Activated CD4-positive, alpha-beta T cell treated with anti-CD3 and anti-CD28 coated beads for 36 hours (primary cell): ENCODE measurements around the gene ERCC6. TPM values are rescaled to one million over a fixed set of nuclear protein-coding genes. Genes with fewer than 3 reads are reported as not detected.

Source experiments
- ATAC-seq: fragments of 200-7000 bp; cut with Tn5 transposase; one replicate; pipeline ENCODE4 v1.10.0; 2021; ENCODE audit warnings: mild to moderate bottlenecking, moderate library complexity
- CTCF ChIA-PET: fragments of 350-600 bp; sonication (Branson Sonifier 250); formaldehyde crosslinking; loops from one replicate; lab custom pipeline; 2021; ENCODE audit warnings: antibody characterized with exemption; lab: Charles Lee
- POLR2A ChIA-PET: fragments of 350-600 bp; sonication (Branson Sonifier 250); formaldehyde crosslinking; loops from one replicate; lab custom pipeline; 2021; ENCODE audit warnings: antibody characterized with exemption, inconsistent platforms; lab: Charles Lee
- DNase-seq: peaks from one replicate; pipeline ENCODE4 v3.0.0-alpha.2; 2020
- H3K27ac Mint-ChIP-seq: one replicate; pipeline ENCODE4 v1.8.0; 2021; ENCODE audit warnings: mixed read lengths
- H3K27me3 Mint-ChIP-seq: one replicate; pipeline ENCODE4 v1.8.0; 2021; ENCODE audit warnings: mixed read lengths
- H3K36me3 Mint-ChIP-seq: one replicate; pipeline ENCODE4 v1.8.0; 2021; ENCODE audit warnings: low read depth, mixed read lengths
- H3K4me1 Mint-ChIP-seq: one replicate; pipeline ENCODE4 v1.8.0; 2021; ENCODE audit warnings: mixed read lengths
- H3K4me3 Mint-ChIP-seq: one replicate; pipeline ENCODE4 v1.8.0; 2021; ENCODE audit warnings: mild to moderate bottlenecking, moderate library complexity, mixed read lengths
- H3K9me3 Mint-ChIP-seq: one replicate; pipeline ENCODE4 v1.8.0; 2021; ENCODE audit warnings: low read depth, mixed read lengths
- intact Hi-C, 2 experiments: fragments of 100-400 bp; cut with DNase I in 1 of 2; cut with micrococcal nuclease in 1 of 2; formaldehyde crosslinking; loops; one replicate each; pipeline versions ENCODE4 v1.14.2 to v1.15.1; 2022 to 2024; cut with DNase I, micrococcal nuclease
- total RNA-seq, 2 experiments: library from RNA; stranded (reverse); gene quantifications; one replicate each; pipeline ENCODE4 v1.2.3, GENCODE V29; 2021

Gene ERCC6
- total RNA-seq, 2 experiments from 2014 or later: 15.0 to 15.8 TPM

DNA sequence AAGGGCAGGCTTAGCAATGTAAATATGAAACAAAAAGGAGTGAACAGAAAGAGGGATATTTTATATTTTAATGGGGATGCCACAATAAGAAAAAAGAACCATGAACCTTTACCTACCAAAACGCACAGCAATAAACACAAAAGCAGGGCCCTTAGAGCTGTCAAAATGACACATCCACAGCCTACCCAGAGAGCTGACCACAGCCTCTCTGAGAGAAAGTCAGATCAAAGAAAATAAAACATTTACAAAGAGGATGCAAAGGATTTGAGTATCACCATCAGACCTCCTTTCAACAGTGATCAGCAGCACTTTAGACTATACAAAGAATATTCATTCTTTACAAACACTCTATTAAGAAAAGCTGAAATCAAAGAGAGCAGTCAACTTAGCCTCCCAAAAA is 52.9 kb downstream of the ERCC6 start:
- POLR2A ChIA-PET: no interaction called here
- ATAC-seq: no peak
- intact Hi-C loops: no loop called here

DNA sequence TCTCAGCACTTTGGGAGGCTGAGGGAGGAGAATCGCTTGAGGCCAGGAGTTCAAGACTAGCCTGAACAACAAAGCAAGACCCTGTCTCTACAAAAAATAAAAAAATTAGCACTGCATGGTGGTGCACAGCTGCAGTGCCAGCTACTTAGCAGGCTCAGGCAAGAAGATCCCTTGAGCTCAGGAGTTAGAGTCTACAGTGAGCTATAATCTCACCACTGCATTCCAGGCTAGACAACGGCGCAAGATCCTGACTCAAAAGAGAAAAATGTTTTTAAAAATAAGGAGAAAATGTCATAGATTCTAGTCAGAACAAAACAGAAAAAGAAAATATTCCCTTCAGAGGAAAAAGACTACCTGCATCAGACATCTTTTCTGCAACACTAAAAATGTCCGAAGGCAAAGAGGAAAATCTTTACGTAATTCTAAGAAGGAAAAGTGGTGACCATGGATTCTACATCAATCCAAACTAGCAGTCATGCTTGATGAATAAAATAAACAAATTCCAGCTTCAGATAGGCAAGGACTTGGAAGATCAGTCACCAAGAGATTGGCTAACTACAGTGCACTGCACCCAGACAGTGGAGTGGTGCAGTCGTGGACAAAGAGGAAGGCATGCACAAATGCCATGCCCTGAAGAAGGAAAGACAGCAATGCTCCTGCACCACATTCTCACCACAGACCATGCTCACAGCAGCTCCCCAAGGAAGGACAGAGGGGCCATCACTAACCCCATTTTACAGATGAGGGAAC is 54.3 kb downstream of the ERCC6 start:
- POLR2A ChIA-PET: no interaction called here

More for the DNA sequence above, 52.9 kb downstream of the ERCC6 start:
- Mint-ChIP-seq H3K36me3 (peaks cover 7% of the 10 kb centered on the region), H3K4me3 (no peak overlapping the region), H3K9me3 (no peaks in the 10 kb centered on the region), H3K27ac (no peak overlapping the region), H3K4me1 (peaks cover 5% of the 10 kb centered on the region), H3K27me3 (no peaks in the 10 kb centered on the region)
- CTCF ChIA-PET: interaction anchor here (1.0 kb wide), 1 partner anchor 79 kb away, joined by 4 read pairs; no protein-coding TSS in a partner anchor
- DNase-seq: no peak

DNA sequence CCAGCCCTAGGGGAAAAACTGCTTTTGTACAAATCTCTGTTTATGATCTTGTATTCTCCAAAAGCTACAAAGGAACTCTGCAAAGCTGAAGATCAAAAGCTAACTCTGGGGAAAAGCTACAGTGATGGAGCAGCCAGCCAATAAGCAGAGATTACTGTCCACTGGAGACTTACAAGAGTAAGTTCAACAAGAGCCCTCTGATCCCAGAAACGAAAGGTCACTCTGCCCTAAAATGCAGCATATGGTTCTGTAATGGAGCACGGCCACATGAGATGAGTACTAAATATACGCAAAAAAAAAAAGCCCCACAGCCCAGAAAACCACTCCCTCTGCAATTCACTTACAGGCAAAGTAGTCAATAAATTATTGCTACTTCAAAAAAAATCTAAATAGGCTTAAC is 60.1 kb downstream of the ERCC6 start:
- Mint-ChIP-seq H3K4me3 (no peak overlapping the region), H3K4me1 (no peaks in the 10 kb centered on the region), H3K9me3 (no peaks in the 10 kb centered on the region), H3K27me3 (no peaks in the 10 kb centered on the region), H3K27ac (no peak overlapping the region), H3K36me3 (peaks cover 44% of the 10 kb centered on the region)
- ChIA-PET POLR2A (no interaction called here), CTCF (interaction anchor here (1.3 kb wide), 1 partner anchor 10 kb away, joined by 4 read pairs; no protein-coding TSS in a partner anchor)
- ATAC-seq (no peak), DNase-seq (no peak)
- intact Hi-C loops: no loop called here

More for the DNA sequence above, 54.3 kb downstream of the ERCC6 start:
- ATAC-seq (no peak), DNase-seq (no peak)
- Mint-ChIP-seq H3K36me3 (peaks cover 13% of the 10 kb centered on the region), H3K27me3 (no peaks in the 10 kb centered on the region), H3K27ac (no peak overlapping the region), H3K4me3 (no peak overlapping the region), H3K9me3 (no peaks in the 10 kb centered on the region), H3K4me1 (peaks cover 5% of the 10 kb centered on the region)
- intact Hi-C loops: no loop called here
- CTCF ChIA-PET: no interaction called here

DNA sequence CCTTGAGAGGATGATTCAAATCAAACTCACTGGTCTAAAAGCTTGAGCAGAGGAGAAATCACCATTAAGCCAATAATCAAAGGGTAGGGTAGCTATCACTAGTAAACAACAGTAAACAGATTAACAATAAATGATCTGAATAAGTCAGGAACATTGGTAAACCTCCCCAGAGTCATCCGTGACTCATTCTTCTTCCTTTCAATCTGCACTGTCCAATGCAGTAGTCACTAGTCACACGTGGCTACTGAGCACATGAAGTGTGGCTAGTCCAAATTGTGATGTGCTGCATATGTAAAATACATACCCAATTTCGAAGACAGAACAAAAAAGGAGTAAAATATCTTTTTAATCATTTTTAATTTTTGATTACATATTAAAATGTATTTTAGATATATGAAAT is 64.0 kb downstream of the ERCC6 start:
- Mint-ChIP-seq H3K4me3 (no peak overlapping the region), H3K27ac (no peak overlapping the region), H3K36me3 (peaks cover 58% of the 10 kb centered on the region), H3K4me1 (no peaks in the 10 kb centered on the region), H3K27me3 (no peaks in the 10 kb centered on the region), H3K9me3 (no peaks in the 10 kb centered on the region)
- intact Hi-C loops: no loop called here
- ATAC-seq: peak; percentile 44
- CTCF ChIA-PET: no interaction called here
- DNase-seq: no peak
- POLR2A ChIA-PET: no interaction called here

DNA sequence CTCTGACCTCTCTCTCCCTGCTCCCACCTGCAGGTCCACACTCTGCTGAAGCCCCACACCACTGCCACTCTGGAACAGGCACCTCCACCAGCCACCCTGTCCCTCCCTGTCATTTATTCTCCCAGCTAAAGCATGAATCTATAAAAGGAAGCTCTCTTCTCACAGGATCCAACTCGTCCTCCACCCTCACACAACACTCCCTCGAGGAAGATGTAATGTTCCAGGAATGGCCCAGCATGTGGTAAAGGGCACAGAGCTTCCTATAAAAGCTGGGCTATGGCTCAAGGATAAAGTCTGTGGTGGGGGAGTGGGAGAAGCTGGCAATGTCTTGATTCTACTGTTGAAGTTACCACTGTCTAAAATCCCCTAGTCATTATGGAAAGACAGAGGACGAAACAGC is 67.4 kb downstream of the ERCC6 start:
- POLR2A ChIA-PET: no interaction called here
- H3K4me3 Mint-ChIP-seq: no peak overlapping the region
- ATAC-seq (no peak), DNase-seq (no peak)
- H3K4me1 Mint-ChIP-seq: no peaks in the 10 kb centered on the region
- CTCF ChIA-PET: interaction anchor here (0.6 kb wide), 1 partner anchor 42 kb away, joined by 3 read pairs; no protein-coding TSS in a partner anchor
- no peaks in the 10 kb centered on the region for H3K27me3 Mint-ChIP-seq
- H3K27ac Mint-ChIP-seq: no peak overlapping the region
- peaks cover 62% of the 10 kb centered on the region for H3K36me3 Mint-ChIP-seq
- intact Hi-C loops: no loop called here
- H3K9me3 Mint-ChIP-seq: no peaks in the 10 kb centered on the region

DNA sequence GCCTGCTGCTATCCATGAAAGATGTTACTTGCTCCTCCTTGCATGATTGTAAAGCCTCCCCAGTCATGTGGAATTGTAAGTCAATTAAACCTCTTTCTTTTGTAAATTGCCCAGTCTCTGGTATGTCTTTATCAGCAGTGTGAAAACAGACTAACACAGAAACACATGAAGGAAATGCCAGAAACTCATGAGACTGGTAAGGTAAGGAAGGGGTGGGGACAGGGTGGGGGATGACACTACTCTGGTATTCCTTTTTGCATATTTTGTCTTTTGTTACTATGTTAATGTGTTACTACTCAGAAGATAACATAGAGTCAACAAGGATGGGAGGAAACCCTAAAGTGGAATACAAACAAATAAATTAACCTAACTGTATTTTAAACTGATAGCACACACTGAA is 73.2 kb downstream of the ERCC6 start:
- intact Hi-C loops: no loop called here
- Mint-ChIP-seq H3K36me3 (peaks cover 68% of the 10 kb centered on the region), H3K9me3 (peaks cover 7% of the 10 kb centered on the region), H3K4me3 (no peak overlapping the region), H3K27ac (no peak overlapping the region), H3K4me1 (no peaks in the 10 kb centered on the region), H3K27me3 (no peaks in the 10 kb centered on the region)
- DNase-seq (no peak), ATAC-seq (no peak)
- CTCF ChIA-PET: no interaction called here
- POLR2A ChIA-PET: no interaction called here

Other genes starting within 250 kb of the ERCC6 start
- not detected for gene C10orf71, start 240.0 kb downstream of the ERCC6 start, total RNA-seq
- not detected for gene DRGX, start 143.0 kb downstream of the ERCC6 start, total RNA-seq
- not detected for gene SLC18A3, start 71.2 kb upstream of the ERCC6 start, total RNA-seq
- gene CHAT, start 74.9 kb upstream of the ERCC6 start, total RNA-seq: not detected
- not detected for gene C10orf53, start 140.5 kb upstream of the ERCC6 start, total RNA-seq
- gene OGDHL, start 223.2 kb upstream of the ERCC6 start, total RNA-seq: under 1 TPM; 0.44 to 0.73 TPM